Mesendoderm (in vitro differentiated cells): Measurements from ENCODE around the gene ZNF521.

ENCODE experiments used
- DNase-seq: peaks from one replicate; pipeline ENCODE4 v3.0.0; 2013
- H2AK5ac ChIP-seq: 2 replicates; pipeline ENCODE4 v1.6.1; 2013; ENCODE audit warnings: low read length, inconsistent platforms
- H2BK120ac ChIP-seq: 2 replicates; pipeline ENCODE4 v1.6.1; 2013; ENCODE audit warnings: low read depth, mild to moderate bottlenecking, low read length, moderate library complexity, mixed read lengths
- H2BK15ac ChIP-seq: replicated peaks from 2 replicates; pipeline ENCODE4 v1.6.1; 2013; ENCODE audit warnings: low read depth, mild to moderate bottlenecking, moderate library complexity
- H2BK5ac ChIP-seq: 2 replicates; pipeline ENCODE4 v1.6.1; 2013; ENCODE audit warnings: low read length, inconsistent platforms
- H3K18ac ChIP-seq: 2 replicates; pipeline ENCODE4 v1.6.1; 2013; ENCODE audit warnings: mild to moderate bottlenecking, low read length, mixed read lengths
- H3K23ac ChIP-seq: one replicate; pipeline ENCODE4 v1.6.1; 2013; ENCODE audit warnings: low read length
- H3K27ac ChIP-seq: 2 replicates; pipeline ENCODE4 v1.5.1; 2013; ENCODE audit warnings: low read depth, mild to moderate bottlenecking, inconsistent platforms, low read length, moderate library complexity
- H3K27me3 ChIP-seq: 2 replicates; pipeline ENCODE4 v1.6.1; 2013; ENCODE audit warnings: low read length, control low read depth, mild to moderate bottlenecking, inconsistent platforms; ENCODE audit not compliant: insufficient read depth, poor library complexity
- H3K36me3 ChIP-seq: 2 replicates; pipeline ENCODE4 v1.6.1; 2013; ENCODE audit warnings: low read length, inconsistent platforms; ENCODE audit not compliant: control insufficient read depth, insufficient read depth
- H3K4ac ChIP-seq: one replicate; pipeline ENCODE4 v1.6.1; 2013; ENCODE audit warnings: low read depth, mild to moderate bottlenecking, low read length, moderate library complexity
- H3K4me1 ChIP-seq: 2 replicates; pipeline ENCODE4 v1.6.1; 2013; ENCODE audit warnings: low read depth, low read length, inconsistent platforms; ENCODE audit not compliant: control insufficient read depth
- H3K4me2 ChIP-seq: 2 replicates; pipeline ENCODE4 v1.6.1; 2013; ENCODE audit warnings: low read length
- H3K4me3 ChIP-seq: 2 replicates; pipeline ENCODE4 v1.5.1; 2013; ENCODE audit warnings: mild to moderate bottlenecking, low read length
- H3K56ac ChIP-seq: one replicate; pipeline ENCODE4 v1.6.1; 2013; ENCODE audit warnings: low read length
- H3K79me1 ChIP-seq: 2 replicates; pipeline ENCODE4 v1.6.1; 2013; ENCODE audit warnings: low read length, inconsistent platforms
- H3K79me2 ChIP-seq: 2 replicates; pipeline ENCODE4 v1.6.1; 2013; ENCODE audit warnings: mild to moderate bottlenecking, low read length; ENCODE audit not compliant: control insufficient read depth, insufficient read depth
- H3K9ac ChIP-seq: 2 replicates; pipeline ENCODE4 v1.6.1; 2013; ENCODE audit warnings: low read length, inconsistent platforms
- H4K5ac ChIP-seq: one replicate; pipeline ENCODE4 v1.6.1; 2013; ENCODE audit warnings: low read length
- H4K8ac ChIP-seq: one replicate; pipeline ENCODE4 v1.6.1; 2013; ENCODE audit warnings: low read depth, mild to moderate bottlenecking, control low read depth, low read length, moderate library complexity
- WGBS: extraction: QIAGEN DNeasy Blood & Tissue Kit; methylation state at CpG from one replicate; pipeline ENCODE4 v1.1.7; 2013; ENCODE audit warnings: low lambda C conversion rate, missing lambda C conversion rate; ENCODE audit not compliant: insufficient coverage; ENCODE audit errors: extremely low coverage; 5-methylcytosine and 5-hydroxymethylcytosine counted together

The ZNF521 gene

DNA sequence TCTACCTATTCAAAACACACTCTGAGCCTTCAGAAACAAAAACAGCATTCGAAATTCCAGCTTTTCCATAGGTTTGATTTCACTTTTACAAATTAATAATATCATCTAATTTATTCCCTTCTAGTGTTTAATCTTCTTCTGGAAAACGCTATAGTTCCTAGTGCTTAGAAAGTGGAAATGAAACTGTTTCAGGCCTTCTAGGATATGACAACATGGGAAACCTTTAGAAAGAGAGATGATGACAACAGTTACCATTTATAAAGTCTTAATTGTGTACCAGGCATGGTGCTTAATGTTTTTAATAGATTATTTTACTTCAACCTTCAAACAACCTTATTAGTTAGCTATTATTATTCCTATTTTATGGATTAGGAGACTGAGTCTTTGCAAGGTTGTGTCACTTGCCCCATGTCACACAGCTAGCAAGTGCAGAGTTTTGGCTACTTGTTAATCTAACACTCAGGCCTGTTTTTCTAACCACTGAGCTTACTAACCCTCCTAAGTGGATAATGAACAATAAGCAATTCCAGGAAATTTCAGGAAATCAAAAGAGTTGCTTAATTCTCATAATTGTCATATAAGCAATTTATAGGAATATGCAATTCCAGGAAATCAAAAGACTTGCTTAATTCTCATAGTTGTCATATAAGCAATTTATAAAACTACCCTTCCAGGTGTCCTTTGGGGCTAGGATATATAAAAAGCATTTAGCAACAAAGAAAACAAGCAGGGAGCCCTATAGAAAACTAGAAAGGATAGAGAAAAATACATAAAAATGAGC, 206.0 kb downstream of the ZNF521 start:
- Histone ChIP-seq H3K56ac (no peak overlapping the region), H3K4me1 (no peaks in the 10 kb centered on the region), H4K5ac (no peak overlapping the region), H3K27ac (no peak overlapping the region), H3K4ac (no peak overlapping the region), H3K79me2 (no peaks in the 10 kb centered on the region), H2BK5ac (no peak overlapping the region), H3K36me3 (no peaks in the 10 kb centered on the region), H3K27me3 (no peaks in the 10 kb centered on the region), H3K18ac (no peak overlapping the region), H3K9ac (no peak overlapping the region), H3K79me1 (no peaks in the 10 kb centered on the region), H2BK120ac (no peak overlapping the region), H3K4me2 (no peak overlapping the region), H4K8ac (no peak overlapping the region), H2AK5ac (no peak overlapping the region), H2BK15ac (no peak overlapping the region), H3K4me3 (no peak overlapping the region), H3K23ac (no peak overlapping the region)
- no peak for DNase-seq
- 100% methylated on average over 1 of the region's 2 CpGs for WGBS

DNA sequence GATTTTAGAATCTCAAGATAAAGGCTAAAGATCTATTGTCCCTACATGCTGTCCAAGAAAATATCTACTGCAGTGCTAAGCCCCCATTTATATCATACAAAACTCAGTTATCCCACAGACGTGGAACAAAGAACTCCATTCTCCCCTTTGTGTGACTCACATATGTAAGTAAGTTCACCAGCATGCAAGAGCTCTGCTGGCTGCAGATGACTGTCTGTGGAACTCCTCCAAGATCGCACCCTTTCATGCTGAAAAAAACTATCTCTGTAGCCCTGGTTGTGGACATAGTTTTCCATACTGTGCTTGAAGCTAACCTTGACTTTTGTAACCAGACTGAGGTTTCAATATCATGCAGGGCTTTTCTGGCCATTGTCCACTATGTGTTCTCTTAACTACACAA, 207.1 kb downstream of the ZNF521 start:
- DNase-seq, result no peak
- Histone ChIP-seq H2AK5ac (no peak overlapping the region), H2BK5ac (no peak overlapping the region), H2BK15ac (no peak overlapping the region), H3K27me3 (no peaks in the 10 kb centered on the region), H4K8ac (no peak overlapping the region), H4K5ac (no peak overlapping the region), H3K9ac (no peak overlapping the region), H3K27ac (no peak overlapping the region), H3K18ac (no peak overlapping the region), H3K79me1 (no peaks in the 10 kb centered on the region), H3K79me2 (no peaks in the 10 kb centered on the region), H3K36me3 (no peaks in the 10 kb centered on the region), H3K4ac (no peak overlapping the region), H3K4me1 (no peaks in the 10 kb centered on the region), H3K56ac (no peak overlapping the region), H3K4me2 (no peak overlapping the region), H3K23ac (no peak overlapping the region), H2BK120ac (no peak overlapping the region), H3K4me3 (no peak overlapping the region)
- WGBS, result no CpG with 5 or more reads among the region's 2 CpGs

DNA sequence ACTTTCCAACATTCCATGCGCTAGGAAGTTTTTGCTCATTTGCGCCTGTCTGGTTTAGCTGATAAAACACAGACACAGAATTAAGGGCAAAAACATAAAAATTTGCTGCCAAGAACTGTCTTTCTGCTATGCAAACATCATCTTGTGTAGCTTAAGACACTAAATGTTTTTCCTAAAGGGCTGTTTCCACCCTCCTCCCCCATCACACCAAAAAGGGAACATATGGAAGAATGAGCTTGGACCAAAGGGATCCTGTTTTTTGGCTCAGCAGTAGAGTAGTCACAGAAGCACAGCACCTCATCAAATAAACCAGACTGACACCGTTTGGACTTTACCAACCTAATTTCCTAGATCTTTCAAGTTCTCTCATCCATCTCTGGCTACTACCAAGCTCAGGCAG, 210.1 kb downstream of the ZNF521 start:
- Histone ChIP-seq H3K27me3 (no peaks in the 10 kb centered on the region), H3K79me2 (no peaks in the 10 kb centered on the region), H3K4me3 (no peak overlapping the region), H3K27ac (no peak overlapping the region), H3K4me2 (no peak overlapping the region), H2BK120ac (no peak overlapping the region), H2BK5ac (no peak overlapping the region), H4K5ac (no peak overlapping the region), H3K79me1 (no peaks in the 10 kb centered on the region), H3K4me1 (peaks cover 4% of the 10 kb centered on the region), H3K56ac (no peak overlapping the region), H2AK5ac (no peak overlapping the region), H3K4ac (no peak overlapping the region), H3K36me3 (no peaks in the 10 kb centered on the region), H3K9ac (no peak overlapping the region), H4K8ac (no peak overlapping the region), H3K18ac (no peak overlapping the region), H2BK15ac (no peak overlapping the region), H3K23ac (no peak overlapping the region)
- WGBS, result no CpG with 5 or more reads among the region's 3 CpGs
- no peak for DNase-seq

DNA sequence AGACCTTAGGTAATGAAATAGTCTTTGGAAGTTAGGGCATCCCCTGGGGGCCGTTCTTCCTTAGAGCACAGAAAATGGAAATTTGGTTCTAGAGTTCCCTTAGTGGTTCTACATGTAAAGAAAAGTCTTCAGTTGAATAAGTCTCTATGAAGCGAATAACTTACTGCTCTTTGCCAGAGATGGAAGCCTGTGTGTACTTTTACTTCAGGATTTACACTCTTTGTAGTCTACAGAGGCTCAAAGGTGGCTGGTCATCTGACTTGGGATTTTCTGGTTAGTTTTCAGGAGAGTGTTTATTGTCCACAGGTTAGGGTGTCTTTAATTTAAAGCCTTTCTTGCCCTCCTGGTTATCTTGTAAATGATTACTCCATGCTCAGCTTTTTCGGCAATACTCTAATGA, 210.6 kb downstream of the ZNF521 start:
- no peak overlapping the region for H3K4me3 ChIP-seq
- no peak overlapping the region for H4K5ac ChIP-seq
- no peaks in the 10 kb centered on the region for H3K79me2 ChIP-seq
- H3K4me2 ChIP-seq, result no peak overlapping the region
- no CpG with 5 or more reads among the region's 3 CpGs for WGBS
- no peak overlapping the region for H3K27ac ChIP-seq
- DNase-seq, result peak; percentile 19
- H4K8ac ChIP-seq, result no peak overlapping the region
- peaks cover 4% of the 10 kb centered on the region for H3K4me1 ChIP-seq
- H3K27me3 ChIP-seq, result no peaks in the 10 kb centered on the region
- H3K4ac ChIP-seq, result no peak overlapping the region
- no peak overlapping the region for H3K18ac ChIP-seq
- no peak overlapping the region for H2BK15ac ChIP-seq
- H3K79me1 ChIP-seq, result no peaks in the 10 kb centered on the region
- no peak overlapping the region for H3K56ac ChIP-seq
- no peak overlapping the region for H3K9ac ChIP-seq
- no peak overlapping the region for H2AK5ac ChIP-seq
- H2BK5ac ChIP-seq, result no peak overlapping the region
- H3K23ac ChIP-seq, result no peak overlapping the region
- H2BK120ac ChIP-seq, result no peak overlapping the region
- no peaks in the 10 kb centered on the region for H3K36me3 ChIP-seq

DNA sequence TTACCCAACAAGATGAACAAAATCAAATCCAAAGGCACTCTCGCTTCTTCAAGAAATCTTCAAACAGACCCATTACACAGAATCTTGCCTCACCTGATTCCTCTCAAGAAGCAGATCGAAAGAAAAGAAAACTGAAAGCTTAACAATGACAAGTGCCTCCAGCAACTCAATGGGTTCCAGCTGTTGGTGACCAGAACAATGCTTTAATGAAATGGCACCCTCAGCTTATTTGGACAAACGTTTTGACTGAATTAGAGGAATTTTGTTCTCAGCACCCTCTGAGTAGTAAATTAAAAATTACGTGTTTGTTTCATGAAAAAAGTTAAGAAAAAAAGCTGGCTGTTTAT, 211.0 kb downstream of the ZNF521 start:
- Histone ChIP-seq H3K4me2 (no peak overlapping the region), H3K56ac (no peak overlapping the region), H3K79me2 (no peaks in the 10 kb centered on the region), H3K27me3 (no peaks in the 10 kb centered on the region), H4K8ac (no peak overlapping the region), H3K23ac (no peak overlapping the region), H2AK5ac (no peak overlapping the region), H2BK15ac (no peak overlapping the region), H3K36me3 (no peaks in the 10 kb centered on the region), H3K4me1 (peaks cover 4% of the 10 kb centered on the region), H4K5ac (no peak overlapping the region), H3K9ac (no peak overlapping the region), H2BK120ac (no peak overlapping the region), H3K27ac (no peak overlapping the region), H3K79me1 (no peaks in the 10 kb centered on the region), H3K18ac (no peak overlapping the region), H3K4ac (no peak overlapping the region), H3K4me3 (no peak overlapping the region), H2BK5ac (no peak overlapping the region)
- DNase-seq, result no peak
- WGBS, result no CpG with 5 or more reads among the region's 4 CpGs
